Spleen (tissue), 11 donors: Measurements from ENCODE around the gene DUS2. TPM values are rescaled to one million over a fixed set of nuclear protein-coding genes. Genes with fewer than 3 reads are reported as not detected.
"Not testable (repeated sequence)": the region's sequence is repeated elsewhere in the genome, so short reads cannot be mapped to it uniquely, and the experiment has no call there.

Source experiments
- DNase-seq: peaks from one replicate; pipeline ENCODE4 v3.0.0-alpha.2; 2020
- H3K27ac ChIP-seq, 8 donors: fragments of 200-600 bp; sonication (generic) in 7 of 8; 1 replicate in 4 of 8; 2 replicates in 4 of 8; pipeline versions ENCODE4 v1.5.0 to v1.8.0; 2016 to 2021; ENCODE audit warnings: inconsistent platforms in 4 of 8, mild to moderate bottlenecking in 4 of 8, moderate library complexity in 1 of 8
- H3K27me3 ChIP-seq, 7 donors: fragments of 200-600 bp; sonication (generic) in 6 of 7; replicated peaks in 1 of 7; 1 replicate in 4 of 7; 2 replicates in 3 of 7; pipeline versions ENCODE4 v1.5.0 to v1.8.0; 2016 to 2021; ENCODE audit warnings: inconsistent platforms in 3 of 7, mild to moderate bottlenecking in 1 of 7
- H3K36me3 ChIP-seq, 6 donors: fragments of 200-600 bp; sonication (generic) in 5 of 6; 1 replicate in 4 of 6; 2 replicates in 2 of 6; pipeline versions ENCODE4 v1.5.0 to v1.8.0; 2016 to 2021; ENCODE audit warnings: inconsistent platforms in 2 of 6
- H3K4me1 ChIP-seq, 6 donors: fragments of 200-600 bp; sonication (generic) in 5 of 6; 1 replicate in 3 of 6; 2 replicates in 3 of 6; pipeline versions ENCODE4 v1.5.0 to v1.8.0; 2016 to 2021; ENCODE audit warnings: inconsistent platforms in 3 of 6
- H3K4me3 ChIP-seq, 8 donors: fragments of 200-600 bp; sonication (generic) in 7 of 8; 1 replicate in 4 of 8; 2 replicates in 4 of 8; pipeline versions ENCODE4 v1.5.0 to v1.8.0; 2016 to 2021; ENCODE audit warnings: inconsistent platforms in 4 of 8, mild to moderate bottlenecking in 4 of 8, moderate library complexity in 2 of 8
- H3K9me3 ChIP-seq, 8 donors: fragments of 200-600 bp; sonication (generic) in 7 of 8; 1 replicate in 4 of 8; 2 replicates in 4 of 8; pipeline versions ENCODE4 v1.5.0 to v1.8.0; 2016 to 2021; ENCODE audit warnings: inconsistent platforms in 4 of 8
- POLR2A ChIP-seq, 3 donors: fragments of 450-650 bp; IDR thresholded peaks; one replicate each; pipeline ENCODE4 v1.5.1; 2017; ENCODE audit warnings: antibody characterized with exemption in 3 of 3, mild to moderate bottlenecking in 1 of 3
- POLR2AphosphoS5 ChIP-seq, 3 donors: sonication (generic); formaldehyde crosslinking; IDR thresholded peaks; one replicate each; pipeline ENCODE4 v1.5.1; 2017; ENCODE audit warnings: antibody characterized with exemption in 3 of 3
- WGBS, 5 donors: extraction: QIAGEN DNeasy Blood & Tissue Kit in 3 of 5; methylation state at CpG; one replicate each; pipeline versions ENCODE4 v1.1.5 to v1.1.7; 2013 to 2018; 5-methylcytosine and 5-hydroxymethylcytosine counted together
- intact Hi-C: fragments of 100-400 bp; cut with DNase I; formaldehyde crosslinking; loops from one replicate; pipeline ENCODE4 v1.15.0; 2023; ENCODE audit warnings: low total_unique reads
- polyA plus RNA-seq, 3 donors: library from polyadenylated mRNA; stranded (reverse); fragments of 200-250 nt; gene quantifications; one replicate each; pipeline ENCODE4 v1.2.1, GENCODE V29; 2013
- total RNA-seq, 7 donors: library from RNA; depleted of rRNA in 3 of 7; stranded (reverse); fragments of >200 nt in 3 of 7; fragmentation: NEBNext Ultra II Directional in 4 of 7; extraction: Animal tissue kit (Norgen Biotek cat#: 25700) in 4 of 7; gene quantifications; one replicate each; pipeline versions ENCODE4 v1.1.0 to v1.2.1, GENCODE V29; 2016 to 2021
- TF ChIP-seq, protein P1 (sequence below), 11 experiments: fragments of 200-600 bp in 7 of 11; fragments of 450-650 bp in 4 of 11; sonication (generic) in 4 of 11; IDR thresholded peaks in 8 of 11; conservative IDR thresholded peaks in 3 of 11; 1 replicate in 7 of 11; 2 replicates in 4 of 11; pipeline versions ENCODE4 v1.4.0 to v1.8.0; 2016 to 2021; ENCODE audit warnings: antibody characterized with exemption in 11 of 11, inconsistent platforms in 4 of 11, mild to moderate bottlenecking in 1 of 11
- donor health status: healthy with polysubstance abuse.
- donor health status: DM: no; HTN: no; CAD: no; lungs with moderate emphysema.
- donor health status: DM: no; HTN: no; CAD: no.
- donor health status: Bipolar disorder and iron deficiency.
- donor health status: healthy.
- donor health status: DM: no; HTN: no; CAD: no.
- donor health status: DM: yes; HTN: yes; CAD: no.

The DUS2 gene
- total and polyA plus RNA-seq, 10 donors = 17.4 to 31.7 (median 27.1) TPM

GRCh38 chr16:67995423-67995822, 27.7 kb upstream of the DUS2 start:
- H3K4me1 ChIP-seq = peaks cover 20 to 88% (median 68%) of the 10 kb centered on the region in 6 donors
- peak overlapping the region in 1 of 8 donors; percentile 2 for H3K4me3 ChIP-seq
- TF ChIP-seq POLR2A (IDR thresholded peaks at IDR 0.05) (no peak), POLR2AphosphoS5 (IDR thresholded peaks at IDR 0.05) (no peak)
- TF ChIP-seq, protein P1, sequence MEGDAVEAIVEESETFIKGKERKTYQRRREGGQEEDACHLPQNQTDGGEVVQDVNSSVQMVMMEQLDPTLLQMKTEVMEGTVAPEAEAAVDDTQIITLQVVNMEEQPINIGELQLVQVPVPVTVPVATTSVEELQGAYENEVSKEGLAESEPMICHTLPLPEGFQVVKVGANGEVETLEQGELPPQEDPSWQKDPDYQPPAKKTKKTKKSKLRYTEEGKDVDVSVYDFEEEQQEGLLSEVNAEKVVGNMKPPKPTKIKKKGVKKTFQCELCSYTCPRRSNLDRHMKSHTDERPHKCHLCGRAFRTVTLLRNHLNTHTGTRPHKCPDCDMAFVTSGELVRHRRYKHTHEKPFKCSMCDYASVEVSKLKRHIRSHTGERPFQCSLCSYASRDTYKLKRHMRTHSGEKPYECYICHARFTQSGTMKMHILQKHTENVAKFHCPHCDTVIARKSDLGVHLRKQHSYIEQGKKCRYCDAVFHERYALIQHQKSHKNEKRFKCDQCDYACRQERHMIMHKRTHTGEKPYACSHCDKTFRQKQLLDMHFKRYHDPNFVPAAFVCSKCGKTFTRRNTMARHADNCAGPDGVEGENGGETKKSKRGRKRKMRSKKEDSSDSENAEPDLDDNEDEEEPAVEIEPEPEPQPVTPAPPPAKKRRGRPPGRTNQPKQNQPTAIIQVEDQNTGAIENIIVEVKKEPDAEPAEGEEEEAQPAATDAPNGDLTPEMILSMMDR (IDR thresholded peaks at IDR 0.05 in 8 of 11, conservative IDR thresholded peaks at IDR 0.05 in 3 of 11) = no peak
- 40 to 65% (median 59%) methylated on average over 5 of the region's 5 CpGs for WGBS, 5 donors
- H3K9me3 ChIP-seq = no peaks in the 10 kb centered on the region
- peaks cover 0 to 18% (median 0%) of the 10 kb centered on the region in 6 donors for H3K36me3 ChIP-seq
- H3K27me3 ChIP-seq = no peaks in the 10 kb centered on the region
- H3K27ac ChIP-seq = peak overlapping the region; percentile 11 to 93 (median 60)
- no peak for DNase-seq
- intact Hi-C loops = no loop called here

- intact Hi-C loops = no loop called here
- Histone ChIP-seq H3K27ac (peak overlapping the region in 4 of 8 donors; percentile 21 to 93 (median 90)), H3K36me3 (peaks cover 0 to 6% (median 0%) of the 10 kb centered on the region in 6 donors), H3K4me3 (no peak overlapping the region), H3K27me3 (no peaks in the 10 kb centered on the region), H3K9me3 (no peaks in the 10 kb centered on the region), H3K4me1 (peaks cover 24 to 98% (median 78%) of the 10 kb centered on the region in 6 donors)
- no peak for DNase-seq
- WGBS, 5 donors = 84 to 90% (median 86%) methylated on average over 5 of the region's 5 CpGs
- TF ChIP-seq, protein P1 (IDR thresholded peaks at IDR 0.05 in 8 of 11, conservative IDR thresholded peaks at IDR 0.05 in 3 of 11) = no peak
- TF ChIP-seq POLR2A (IDR thresholded peaks at IDR 0.05) (no peak), POLR2AphosphoS5 (IDR thresholded peaks at IDR 0.05) (no peak)
Measured at GRCh38 chr16:67996666-67997065, 26.4 kb upstream of the DUS2 start.

GRCh38 chr16:67998231-67998778, 24.8 kb upstream of the DUS2 start:
- intact Hi-C loops, H3K27me3 ChIP-seq, H3K36me3 ChIP-seq, H3K9me3 ChIP-seq, DNase-seq: not testable (repeated sequence)
- Histone ChIP-seq H3K27ac (peak overlapping the region; percentile 73 to 94 (median 90)), H3K4me3 (peak overlapping the region in 4 of 8 donors; percentile 39 to 71 (median 44)), H3K4me1 (peaks cover 14 to 91% (median 66%) of the 10 kb centered on the region in 6 donors)
- WGBS, 5 donors = 92 to 98% (median 96%) methylated on average over 22 to 36 of the region's 36 CpGs

- H3K36me3 ChIP-seq, H3K9me3 ChIP-seq, intact Hi-C loops, H3K27me3 ChIP-seq: not testable (repeated sequence)
- Histone ChIP-seq H3K4me3 (peak within 1 kb of the TSS in 6 of 8 donors; percentile 12 to 71 (median 40)), H3K27ac (peak within 1 kb of the TSS; percentile 73 to 94 (median 90)), H3K4me1 (peaks cover 7 to 87% (median 58%) of the 10 kb centered on the region in 6 donors)
- peak in 2 of 3 donors; percentile 35 to 93 for TF ChIP-seq POLR2AphosphoS5 (IDR thresholded peaks at IDR 0.05)
- TF ChIP-seq POLR2A (IDR thresholded peaks at IDR 0.05) = peak in 1 of 3 donors; percentile 23
- 31 to 54% (median 39%) methylated on average over 18 of the region's 18 CpGs for WGBS, 5 donors
- DNase-seq = peak; percentile 88
Measured at GRCh38 chr16:67998779-67999688, 24.1 kb upstream of the DUS2 start, which contains the start of gene DPEP2. TSS of gene DPEP2 (minus strand) at chr16:67999484. CDS start at chr16:67993212, 6,272 bp downstream.
